Aorta (tissue), 5 donors: Measurements from ENCODE around the gene FIBCD1. TPM values are rescaled to one million over a fixed set of nuclear protein-coding genes. Genes with fewer than 3 reads are reported as not detected.

Experiments
- ATAC-seq: fragments of 200-7000 bp; cut with Tn5 transposase; one replicate; pipeline ENCODE4 v1.9.1; 2022; ENCODE audit warnings: moderate library complexity; ENCODE audit not compliant: low FRiP score
- DNase-seq, 2 donors: peaks; one replicate each; pipeline ENCODE4 v3.0.0-alpha.2; 2020
- H3K27ac ChIP-seq, 2 donors: one replicate each; pipeline ENCODE4 v1.5.1; 2013; ENCODE audit warnings: low read length in 2 of 2, mild to moderate bottlenecking in 2 of 2, moderate library complexity in 2 of 2, control low read depth in 1 of 2, inconsistent platforms in 1 of 2, low read depth in 1 of 2
- H3K27me3 ChIP-seq, 2 donors: one replicate each; pipeline ENCODE4 v1.6.1; 2013; ENCODE audit warnings: control low read depth in 1 of 2, low read length in 1 of 2, mild to moderate bottlenecking in 1 of 2, moderate library complexity in 1 of 2; ENCODE audit not compliant: insufficient read depth in 2 of 2, control insufficient read depth in 1 of 2
- H3K36me3 ChIP-seq, 2 donors: one replicate each; pipeline ENCODE4 v1.6.1; 2013; ENCODE audit warnings: control low read depth in 1 of 2, low read length in 1 of 2, mild to moderate bottlenecking in 1 of 2; ENCODE audit not compliant: insufficient read depth in 2 of 2, control insufficient read depth in 1 of 2
- H3K4me1 ChIP-seq, 2 donors: one replicate each; pipeline ENCODE4 v1.6.1; 2013; ENCODE audit warnings: low read length in 2 of 2, control low read depth in 1 of 2, mild to moderate bottlenecking in 1 of 2, moderate library complexity in 1 of 2; ENCODE audit not compliant: insufficient read depth in 2 of 2, control insufficient read depth in 1 of 2
- H3K4me3 ChIP-seq, 2 donors: one replicate each; pipeline ENCODE4 v1.5.1; 2013; ENCODE audit warnings: low read length in 2 of 2, control low read depth in 1 of 2, mild to moderate bottlenecking in 1 of 2
- H3K9me3 ChIP-seq: one replicate; pipeline ENCODE4 v1.6.1; 2013; ENCODE audit warnings: mild to moderate bottlenecking, low read length; ENCODE audit not compliant: control insufficient read depth
- WGBS, 2 donors: extraction: QIAGEN DNeasy Blood & Tissue Kit; methylation state at CpG; one replicate each; pipeline ENCODE4 v1.1.7; 2013; 5-methylcytosine and 5-hydroxymethylcytosine counted together
- intact Hi-C, 2 donors: fragments of 100-400 bp; cut with DNase I; formaldehyde crosslinking; loops; one replicate each; pipeline versions ENCODE4 v1.14.2 to v1.15.0; 2022
- polyA plus RNA-seq, 2 donors: library from polyadenylated mRNA; stranded (reverse); fragments of 200-250 nt; gene quantifications; one replicate each; pipeline ENCODE4 v1.2.3, GENCODE V29; 2013
- total RNA-seq, 2 donors: library from RNA; stranded (reverse); fragmentation: NEBNext Ultra II Directional; extraction: Animal tissue kit (Norgen Biotek cat#: 25700); gene quantifications; one replicate each; pipeline ENCODE4 v1.2.1, GENCODE V29; 2021
- donor health status: healthy with polysubstance abuse.
- donor health status: Bipolar disorder and iron deficiency.
- donor health status: DM: no; HTN: no; CAD: no.
- donor health status: DM: no; HTN: no; CAD: no.
- donor health status: DM: yes; HTN: yes; CAD: no.

Gene FIBCD1
- total and polyA plus RNA-seq, 4 donors, result 0.13 TPM; not detected in 3

- no peak overlapping the region for H3K4me3 ChIP-seq
- WGBS, 2 donors, result 55 to 56% methylated on average over 27 to 29 of the region's 29 CpGs
- no peak overlapping the region for H3K27ac ChIP-seq
- no peaks in the 10 kb centered on the region for H3K4me1 ChIP-seq
- DNase-seq (no peak), ATAC-seq (no peak)
- no peaks in the 10 kb centered on the region for H3K27me3 ChIP-seq
- intact Hi-C loops, result no loop called here
- no peaks in the 10 kb centered on the region for H3K9me3 ChIP-seq
- peaks cover 0 to under 1% of the 10 kb centered on the region in 2 donors for H3K36me3 ChIP-seq
These were observed 41.0 kb downstream of the FIBCD1 start for GRCh38 chr9:130897848-130898551.

- Histone ChIP-seq H3K36me3 (peaks cover 0 to 2% of the 10 kb centered on the region in 2 donors), H3K4me3 (no peak overlapping the region), H3K4me1 (no peaks in the 10 kb centered on the region), H3K27me3 (no peaks in the 10 kb centered on the region), H3K9me3 (no peaks in the 10 kb centered on the region), H3K27ac (no peak overlapping the region)
- DNase-seq, result no peak
- no peak for ATAC-seq
- WGBS, 2 donors, result 64 to 70% methylated on average over 16 of the region's 16 CpGs
- intact Hi-C loops, result no loop called here
These were observed 41.8 kb downstream of the FIBCD1 start for GRCh38 chr9:130897105-130897751.

GRCh38 chr9:130896233-130897014 lies 42.6 kb downstream of the FIBCD1 start, which contains the start of gene QRFP:
Gene QRFP, minus strand, starts transcription at chr9:130896812. Its CDS starts 2,974 bp downstream, at chr9:130893838.
- Histone ChIP-seq H3K4me3 (no peak within 1 kb of the TSS), H3K27ac (no peak within 1 kb of the TSS), H3K36me3 (peaks cover 0 to 2% of the 10 kb centered on the region in 2 donors), H3K27me3 (no peaks in the 10 kb centered on the region), H3K9me3 (no peaks in the 10 kb centered on the region), H3K4me1 (no peaks in the 10 kb centered on the region)
- DNase-seq (no peak), ATAC-seq (no peak)
- intact Hi-C loops, result no loop called here
- 71 to 75% methylated on average over 27 of the region's 27 CpGs for WGBS, 2 donors

DNA sequence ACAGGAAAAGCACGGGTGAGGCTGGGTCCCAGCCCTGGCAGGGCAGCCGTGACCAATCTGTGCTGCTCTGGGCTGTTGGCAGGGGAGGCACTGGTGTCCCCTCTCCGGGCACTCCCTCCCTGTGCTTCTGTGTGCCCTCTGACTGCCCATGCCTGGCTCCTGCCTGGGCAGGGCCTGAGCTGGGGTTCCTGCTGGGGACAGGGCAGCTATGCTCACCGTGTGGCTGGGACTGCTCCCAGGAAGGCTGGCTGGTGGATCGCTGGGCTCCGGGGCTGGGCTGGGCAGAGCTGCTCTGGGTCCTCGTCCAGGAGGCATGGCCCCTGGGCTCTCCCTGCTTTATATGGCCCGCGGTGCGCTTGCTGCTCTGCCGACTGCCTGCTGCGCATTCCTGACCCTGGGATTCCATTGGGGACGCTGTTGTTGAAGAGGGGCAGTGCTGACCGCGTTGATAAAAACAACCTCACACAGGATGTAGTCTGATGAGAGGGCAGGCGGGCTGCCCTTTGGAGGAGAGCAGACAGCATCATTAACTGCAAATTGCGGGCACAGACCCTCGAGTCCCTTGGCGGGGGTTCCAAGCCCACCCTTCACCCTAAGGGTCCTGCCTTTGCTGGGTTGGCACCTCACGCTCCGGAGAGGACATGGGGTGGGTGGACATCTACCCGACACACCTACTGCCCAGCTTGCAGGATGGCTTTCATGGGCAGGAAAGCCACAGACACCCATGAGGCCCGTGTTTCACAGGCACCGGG lies 43.4 kb downstream of the FIBCD1 start:
- DNase-seq (peak in 1 of 2 donors; percentile 76), ATAC-seq (peak; percentile 31)
- intact Hi-C loops, result no loop called here
- no peak overlapping the region for H3K27ac ChIP-seq
- no peaks in the 10 kb centered on the region for H3K9me3 ChIP-seq
- no peak overlapping the region for H3K4me3 ChIP-seq
- peaks cover 0 to 2% of the 10 kb centered on the region in 2 donors for H3K36me3 ChIP-seq
- H3K4me1 ChIP-seq, result no peaks in the 10 kb centered on the region
- WGBS, 2 donors, result 39 to 40% methylated on average over 24 of the region's 24 CpGs
- no peaks in the 10 kb centered on the region for H3K27me3 ChIP-seq

- Histone ChIP-seq H3K27me3 (no peaks in the 10 kb centered on the region), H3K4me3 (no peak overlapping the region), H3K4me1 (no peaks in the 10 kb centered on the region), H3K9me3 (no peaks in the 10 kb centered on the region), H3K27ac (no peak overlapping the region), H3K36me3 (peaks cover 0 to 5% of the 10 kb centered on the region in 2 donors)
- intact Hi-C loops, result no loop called here
- DNase-seq (no peak), ATAC-seq (no peak)
- WGBS, 2 donors, result 47 to 51% methylated on average over 9 of the region's 9 CpGs
These were observed 44.0 kb downstream of the FIBCD1 start for GRCh38 chr9:130895038-130895437.

GRCh38 chr9:130894546-130894945 lies 44.5 kb downstream of the FIBCD1 start:
- 64 to 71% methylated on average over 7 of the region's 7 CpGs for WGBS, 2 donors
- ATAC-seq, result no peak
- Histone ChIP-seq H3K9me3 (no peaks in the 10 kb centered on the region), H3K36me3 (peaks cover 0 to 6% of the 10 kb centered on the region in 2 donors), H3K4me3 (no peak overlapping the region), H3K27ac (no peak overlapping the region), H3K27me3 (no peaks in the 10 kb centered on the region), H3K4me1 (no peaks in the 10 kb centered on the region)
- no peak for DNase-seq
- intact Hi-C loops, result no loop called here

DNA sequence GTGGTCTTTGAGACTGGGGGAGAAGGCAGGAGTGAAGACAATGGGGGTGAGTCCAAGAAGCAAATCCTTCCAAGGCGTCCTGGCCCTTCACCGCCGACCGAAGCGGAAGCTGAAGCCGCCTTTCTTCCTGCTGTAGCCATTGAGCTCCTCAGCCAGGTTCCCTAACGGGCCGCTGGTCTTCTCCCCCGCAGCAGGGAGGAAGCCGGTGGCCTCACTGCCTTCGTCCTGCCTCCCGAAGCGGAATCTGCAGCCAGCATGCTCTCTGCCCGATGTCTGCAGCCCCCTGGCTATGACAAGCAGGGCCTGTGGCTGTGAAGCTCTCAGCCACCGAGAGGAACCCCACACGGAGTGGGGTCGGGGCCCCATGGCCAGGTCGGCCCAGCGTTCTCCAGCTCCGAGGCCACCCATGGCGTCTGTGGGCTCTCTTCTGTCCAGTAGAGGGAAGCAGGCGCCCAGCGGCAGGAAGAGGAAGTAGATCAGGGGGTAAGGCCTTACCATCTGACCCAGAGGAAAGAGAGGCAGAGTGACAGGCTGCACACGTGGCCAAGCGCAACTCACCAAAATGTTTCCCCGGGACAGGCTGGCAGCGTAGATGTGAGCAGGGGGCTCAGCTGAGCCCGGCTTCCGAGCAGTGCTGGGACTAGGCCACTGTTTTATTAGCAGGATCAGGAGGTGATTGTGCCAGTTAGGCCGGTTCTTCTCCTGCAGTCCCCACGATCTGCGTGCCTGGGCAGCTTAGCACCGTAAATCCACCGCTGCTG lies 45.5 kb downstream of the FIBCD1 start:
- ATAC-seq, result no peak
- Histone ChIP-seq H3K27me3 (no peaks in the 10 kb centered on the region), H3K27ac (no peak overlapping the region), H3K36me3 (peaks cover 0 to 6% of the 10 kb centered on the region in 2 donors), H3K9me3 (no peaks in the 10 kb centered on the region), H3K4me1 (no peaks in the 10 kb centered on the region), H3K4me3 (no peak overlapping the region)
- intact Hi-C loops, result no loop called here
- DNase-seq, result peak; percentile 79 to 85
- WGBS, 2 donors, result 80 to 81% methylated on average over 33 to 34 of the region's 34 CpGs
